OCI-LY7 (cell line): ENCODE results near the gene SAMD10.

Source experiments
- EZH2phosphoT487 ChIP-seq: fragments of 200-600 bp; sonication (generic); IDR thresholded peaks from 2 replicates; pipeline ENCODE4 v1.6.1; 2018; ENCODE audit warnings: low read depth, borderline replicate concordance, mild to moderate bottlenecking, mixed run types, antibody characterized with exemption, low read length, moderate library complexity, mixed read lengths
- TF ChIP-seq, protein P1 (sequence below): fragments of 200-600 bp; sonication (generic); conservative IDR thresholded peaks from 2 replicates; pipeline ENCODE4 v1.5.1; 2014; ENCODE audit warnings: mild to moderate bottlenecking, antibody characterized with exemption, low read length, moderate library complexity, mixed read lengths

- TF ChIP-seq, protein P1, sequence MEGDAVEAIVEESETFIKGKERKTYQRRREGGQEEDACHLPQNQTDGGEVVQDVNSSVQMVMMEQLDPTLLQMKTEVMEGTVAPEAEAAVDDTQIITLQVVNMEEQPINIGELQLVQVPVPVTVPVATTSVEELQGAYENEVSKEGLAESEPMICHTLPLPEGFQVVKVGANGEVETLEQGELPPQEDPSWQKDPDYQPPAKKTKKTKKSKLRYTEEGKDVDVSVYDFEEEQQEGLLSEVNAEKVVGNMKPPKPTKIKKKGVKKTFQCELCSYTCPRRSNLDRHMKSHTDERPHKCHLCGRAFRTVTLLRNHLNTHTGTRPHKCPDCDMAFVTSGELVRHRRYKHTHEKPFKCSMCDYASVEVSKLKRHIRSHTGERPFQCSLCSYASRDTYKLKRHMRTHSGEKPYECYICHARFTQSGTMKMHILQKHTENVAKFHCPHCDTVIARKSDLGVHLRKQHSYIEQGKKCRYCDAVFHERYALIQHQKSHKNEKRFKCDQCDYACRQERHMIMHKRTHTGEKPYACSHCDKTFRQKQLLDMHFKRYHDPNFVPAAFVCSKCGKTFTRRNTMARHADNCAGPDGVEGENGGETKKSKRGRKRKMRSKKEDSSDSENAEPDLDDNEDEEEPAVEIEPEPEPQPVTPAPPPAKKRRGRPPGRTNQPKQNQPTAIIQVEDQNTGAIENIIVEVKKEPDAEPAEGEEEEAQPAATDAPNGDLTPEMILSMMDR, result no peak
- TF ChIP-seq EZH2phosphoT487, result no peak
Observed at GRCh38 chr20:64005394-64005793, 26.0 kb upstream of the SAMD10 start.
